Aorta (tissue), 5 donors: Measurements from ENCODE around the gene RCAN1. TPM values are rescaled to one million over a fixed set of nuclear protein-coding genes. Genes with fewer than 3 reads are reported as not detected.
"Not testable (repeated sequence)": the region's sequence is repeated elsewhere in the genome, so short reads cannot be mapped to it uniquely, and the experiment has no call there.

Experiments
- ATAC-seq: fragments of 200-7000 bp; cut with Tn5 transposase; one replicate; pipeline ENCODE4 v1.9.1; 2022; ENCODE audit warnings: moderate library complexity; ENCODE audit not compliant: low FRiP score
- DNase-seq, 2 donors: peaks; one replicate each; pipeline ENCODE4 v3.0.0-alpha.2; 2020
- H3K27ac ChIP-seq, 2 donors: one replicate each; pipeline ENCODE4 v1.5.1; 2013; ENCODE audit warnings: low read length in 2 of 2, mild to moderate bottlenecking in 2 of 2, moderate library complexity in 2 of 2, control low read depth in 1 of 2, inconsistent platforms in 1 of 2, low read depth in 1 of 2
- H3K27me3 ChIP-seq, 2 donors: one replicate each; pipeline ENCODE4 v1.6.1; 2013; ENCODE audit warnings: control low read depth in 1 of 2, low read length in 1 of 2, mild to moderate bottlenecking in 1 of 2, moderate library complexity in 1 of 2; ENCODE audit not compliant: insufficient read depth in 2 of 2, control insufficient read depth in 1 of 2
- H3K36me3 ChIP-seq, 2 donors: one replicate each; pipeline ENCODE4 v1.6.1; 2013; ENCODE audit warnings: control low read depth in 1 of 2, low read length in 1 of 2, mild to moderate bottlenecking in 1 of 2; ENCODE audit not compliant: insufficient read depth in 2 of 2, control insufficient read depth in 1 of 2
- H3K4me1 ChIP-seq, 2 donors: one replicate each; pipeline ENCODE4 v1.6.1; 2013; ENCODE audit warnings: low read length in 2 of 2, control low read depth in 1 of 2, mild to moderate bottlenecking in 1 of 2, moderate library complexity in 1 of 2; ENCODE audit not compliant: insufficient read depth in 2 of 2, control insufficient read depth in 1 of 2
- H3K4me3 ChIP-seq, 2 donors: one replicate each; pipeline ENCODE4 v1.5.1; 2013; ENCODE audit warnings: low read length in 2 of 2, control low read depth in 1 of 2, mild to moderate bottlenecking in 1 of 2
- H3K9me3 ChIP-seq: one replicate; pipeline ENCODE4 v1.6.1; 2013; ENCODE audit warnings: mild to moderate bottlenecking, low read length; ENCODE audit not compliant: control insufficient read depth
- WGBS, 2 donors: extraction: QIAGEN DNeasy Blood & Tissue Kit; methylation state at CpG; one replicate each; pipeline ENCODE4 v1.1.7; 2013; 5-methylcytosine and 5-hydroxymethylcytosine counted together
- intact Hi-C, 2 donors: fragments of 100-400 bp; cut with DNase I; formaldehyde crosslinking; loops; one replicate each; pipeline versions ENCODE4 v1.14.2 to v1.15.0; 2022
- polyA plus RNA-seq, 2 donors: library from polyadenylated mRNA; stranded (reverse); fragments of 200-250 nt; gene quantifications; one replicate each; pipeline ENCODE4 v1.2.3, GENCODE V29; 2013
- total RNA-seq, 2 donors: library from RNA; stranded (reverse); fragmentation: NEBNext Ultra II Directional; extraction: Animal tissue kit (Norgen Biotek cat#: 25700); gene quantifications; one replicate each; pipeline ENCODE4 v1.2.1, GENCODE V29; 2021
- donor health status: healthy with polysubstance abuse.
- donor health status: Bipolar disorder and iron deficiency.
- donor health status: DM: no; HTN: no; CAD: no.
- donor health status: DM: no; HTN: no; CAD: no.
- donor health status: DM: yes; HTN: yes; CAD: no.

Gene RCAN1
- total and polyA plus RNA-seq, 4 donors = 24.4 to 99.9 (median 40.5) TPM

DNA sequence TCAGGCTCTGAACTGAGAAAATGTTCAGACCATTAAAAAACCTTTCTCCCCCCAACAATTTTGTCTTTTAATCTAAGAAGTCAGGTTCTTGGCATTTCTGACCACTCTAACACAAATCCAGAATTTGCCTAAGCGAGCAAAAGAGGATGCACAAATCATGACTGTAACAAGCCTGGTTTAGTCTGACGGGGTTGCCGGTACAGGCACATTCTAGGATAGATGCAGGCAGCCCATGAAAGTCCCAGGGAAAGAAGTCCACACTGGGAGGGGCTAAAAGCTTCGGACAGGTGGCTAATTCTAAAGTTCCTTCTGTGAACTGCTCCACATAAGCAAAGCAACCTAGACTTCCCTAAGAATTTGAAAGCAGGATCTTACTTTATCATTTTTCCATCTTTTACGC, 54.9 kb downstream of the RCAN1 start:
- Histone ChIP-seq H3K9me3 (no peaks in the 10 kb centered on the region), H3K27me3 (no peaks in the 10 kb centered on the region), H3K36me3 (no peaks in the 10 kb centered on the region), H3K27ac (no peak overlapping the region), H3K4me3 (no peak overlapping the region), H3K4me1 (no peaks in the 10 kb centered on the region)
- DNase-seq = no peak
- ATAC-seq = no peak
- 91 to 93% methylated on average over 5 of the region's 5 CpGs for WGBS, 2 donors
- intact Hi-C loops = loop anchor here in 1 of 2 donors (5.0 kb wide), 1 partner anchor 38 kb away; no protein-coding TSS in a partner anchor

DNA sequence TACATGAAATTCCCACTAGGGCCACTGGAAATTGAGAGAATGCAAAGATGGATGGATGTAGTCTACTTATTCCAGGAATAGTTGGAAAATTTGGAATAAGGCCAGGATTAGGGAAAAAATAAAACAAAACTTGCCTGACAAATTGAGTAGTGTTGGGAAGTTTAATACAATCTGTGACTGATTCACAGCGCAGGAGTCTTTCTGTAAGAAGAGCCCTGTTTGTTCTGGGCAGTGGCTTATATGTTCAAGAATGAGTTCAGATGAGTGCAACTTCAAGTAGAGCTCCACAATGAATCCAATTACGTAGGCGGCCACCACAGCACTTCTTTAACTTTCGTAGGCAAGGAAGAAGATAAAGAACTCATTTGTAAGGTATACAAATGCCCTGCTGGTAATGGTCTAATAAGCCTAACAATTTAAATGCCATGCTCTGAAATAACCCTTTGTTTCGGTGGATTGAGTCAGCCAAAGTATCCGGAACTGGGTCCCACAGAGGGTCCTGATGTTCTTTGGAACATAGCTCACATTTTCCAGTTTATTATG, 55.8 kb downstream of the RCAN1 start:
- no peak for ATAC-seq
- intact Hi-C loops = no loop called here
- Histone ChIP-seq H3K9me3 (no peaks in the 10 kb centered on the region), H3K4me3 (no peak overlapping the region), H3K27ac (no peak overlapping the region), H3K36me3 (no peaks in the 10 kb centered on the region), H3K27me3 (no peaks in the 10 kb centered on the region), H3K4me1 (no peaks in the 10 kb centered on the region)
- DNase-seq = no peak
- WGBS, 2 donors = 70 to 79% methylated on average over 6 of the region's 6 CpGs

DNA sequence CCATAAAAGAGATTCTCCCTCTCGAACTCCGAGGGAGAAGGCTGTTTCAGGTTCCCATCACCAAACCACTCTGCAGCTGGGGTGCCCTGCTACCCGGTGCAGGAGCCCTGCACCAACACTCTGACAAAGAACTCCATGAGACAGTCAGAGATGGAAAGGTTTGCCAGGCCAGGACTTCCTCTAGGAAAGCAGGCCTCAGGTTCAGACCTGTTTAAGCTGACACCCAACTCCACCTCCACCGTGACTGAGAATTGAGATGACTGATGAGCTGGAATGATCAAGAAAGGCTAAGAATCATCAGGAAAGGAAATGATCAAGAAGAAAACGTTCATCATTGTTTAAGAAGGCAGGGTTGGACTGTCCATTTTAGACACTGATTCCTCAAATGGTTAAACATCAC, 56.7 kb downstream of the RCAN1 start:
- no peak for DNase-seq
- Histone ChIP-seq H3K27ac (no peak overlapping the region), H3K27me3 (no peaks in the 10 kb centered on the region), H3K4me1 (no peaks in the 10 kb centered on the region), H3K4me3 (no peak overlapping the region), H3K9me3 (no peaks in the 10 kb centered on the region), H3K36me3 (no peaks in the 10 kb centered on the region)
- WGBS, 2 donors = 88 to 92% methylated on average over 5 of the region's 5 CpGs
- no peak for ATAC-seq
- intact Hi-C loops = no loop called here

DNA sequence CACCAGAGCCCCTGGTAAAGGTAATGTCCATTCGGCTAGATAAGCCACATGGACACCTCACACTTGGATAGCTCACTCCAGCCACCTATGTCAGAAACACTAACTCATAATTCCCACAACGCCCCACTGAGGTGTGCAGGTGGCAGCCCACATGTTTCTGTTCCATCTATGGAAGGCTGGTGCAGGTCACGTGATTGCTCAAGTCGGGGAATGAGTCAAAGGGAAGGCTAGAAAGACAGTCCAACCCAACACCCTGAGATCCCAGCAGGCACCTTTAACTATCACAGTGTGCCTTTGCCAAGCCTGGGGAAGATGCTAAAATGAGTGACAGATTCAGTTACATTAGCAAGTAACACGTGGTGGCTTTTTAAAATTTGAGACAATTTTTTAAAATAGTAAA, 57.7 kb downstream of the RCAN1 start:
- no peak for DNase-seq
- intact Hi-C loops = no loop called here
- Histone ChIP-seq H3K9me3 (no peaks in the 10 kb centered on the region), H3K27ac (no peak overlapping the region), H3K4me1 (no peaks in the 10 kb centered on the region), H3K36me3 (no peaks in the 10 kb centered on the region), H3K27me3 (no peaks in the 10 kb centered on the region), H3K4me3 (no peak overlapping the region)
- 86 to 88% methylated on average over 5 of the region's 5 CpGs for WGBS, 2 donors
- no peak for ATAC-seq

DNA sequence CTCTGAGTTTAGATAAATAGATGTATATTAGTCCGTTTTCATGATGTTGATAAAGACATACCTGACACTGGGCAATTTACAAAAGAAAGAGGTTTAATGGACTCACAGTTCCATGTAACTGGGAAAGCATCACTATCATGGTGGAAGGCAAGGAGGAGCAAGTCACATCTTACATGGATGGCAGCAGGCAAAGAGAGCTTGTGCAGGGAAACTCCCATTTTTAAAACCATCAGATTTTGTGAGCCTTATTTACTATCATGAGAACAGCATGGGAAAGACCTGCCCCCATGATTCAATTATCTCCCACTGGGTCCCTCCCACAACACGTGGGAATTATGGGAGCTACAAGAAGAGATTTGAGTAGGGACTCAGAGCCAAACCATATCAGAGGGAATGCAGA, 60.2 kb downstream of the RCAN1 start:
- ATAC-seq, H3K4me3 ChIP-seq, intact Hi-C loops, DNase-seq, H3K9me3 ChIP-seq, H3K4me1 ChIP-seq, H3K27ac ChIP-seq, H3K27me3 ChIP-seq, H3K36me3 ChIP-seq: not testable (repeated sequence)
- 88 to 91% methylated on average over 2 of the region's 2 CpGs for WGBS, 2 donors

DNA sequence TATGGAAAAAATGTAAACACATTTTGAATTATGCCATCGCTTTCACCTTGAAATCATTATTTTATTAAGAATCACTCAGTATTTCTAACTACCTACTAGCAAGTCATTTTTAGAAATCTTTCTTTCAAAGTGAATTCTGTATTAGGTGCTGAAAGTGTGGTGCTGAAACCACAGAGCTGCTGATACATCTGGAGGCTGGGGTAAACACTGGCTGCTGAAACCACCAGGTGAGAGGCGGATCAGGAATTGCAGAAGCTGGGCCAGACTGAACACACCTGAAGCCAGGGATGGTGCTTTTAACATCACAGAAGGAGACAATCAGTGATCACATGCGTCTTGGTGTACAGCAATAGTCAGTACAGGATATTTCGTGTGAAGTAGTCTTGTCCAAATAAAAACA, 60.7 kb downstream of the RCAN1 start:
- Histone ChIP-seq H3K4me3 (no peak overlapping the region), H3K36me3 (no peaks in the 10 kb centered on the region), H3K27ac (no peak overlapping the region), H3K4me1 (no peaks in the 10 kb centered on the region), H3K9me3 (no peaks in the 10 kb centered on the region), H3K27me3 (no peaks in the 10 kb centered on the region)
- intact Hi-C loops = no loop called here
- 98% methylated on average over 4 of the region's 4 CpGs for WGBS, 2 donors
- no peak for DNase-seq
- ATAC-seq = no peak

DNA sequence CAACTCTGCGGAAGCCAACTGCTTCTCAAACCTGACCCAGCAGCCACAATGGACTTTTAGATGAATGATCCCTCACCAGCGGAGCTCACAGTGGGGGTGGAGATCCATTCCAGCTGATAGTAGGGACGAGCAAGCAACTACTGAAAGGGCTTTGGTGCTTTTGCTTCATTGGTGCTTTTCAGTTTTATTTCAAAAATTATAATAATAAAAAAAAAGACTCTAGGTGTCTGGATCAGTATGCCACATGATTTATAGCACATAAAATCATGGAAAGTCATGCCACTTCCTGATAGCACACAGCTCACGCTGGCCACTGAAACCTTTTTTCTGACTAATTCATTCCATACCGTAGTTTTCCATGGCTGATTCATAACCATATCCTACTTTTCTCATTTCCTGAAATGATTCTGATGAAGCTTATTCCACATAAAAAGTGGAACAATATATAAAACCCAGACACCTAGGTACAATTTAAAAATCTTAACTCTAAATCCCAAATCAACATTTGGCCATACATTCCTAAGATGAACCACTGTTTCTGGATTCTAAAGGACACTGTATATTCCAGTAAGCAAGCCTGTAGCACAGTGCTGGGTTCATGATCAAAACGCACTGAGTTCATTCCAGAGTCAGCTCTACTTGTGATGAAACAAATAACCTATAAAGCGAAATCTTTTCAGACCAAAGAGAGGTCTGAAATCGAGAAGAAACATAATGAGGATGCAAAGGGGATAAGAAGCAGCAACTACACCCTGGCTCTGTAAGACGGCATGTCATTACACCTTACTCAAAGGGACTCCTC, 61.6 kb downstream of the RCAN1 start:
- Histone ChIP-seq H3K9me3 (no peaks in the 10 kb centered on the region), H3K4me1 (no peaks in the 10 kb centered on the region), H3K4me3 (peak overlapping the region in 1 of 2 donors; percentile 20), H3K36me3 (no peaks in the 10 kb centered on the region), H3K27me3 (no peaks in the 10 kb centered on the region), H3K27ac (no peak overlapping the region)
- DNase-seq (no peak), ATAC-seq (no peak)
- intact Hi-C loops = no loop called here
- 48 to 55% methylated on average over 9 of the region's 9 CpGs for whole genome bisulfite sequencing, 2 donors

DNA sequence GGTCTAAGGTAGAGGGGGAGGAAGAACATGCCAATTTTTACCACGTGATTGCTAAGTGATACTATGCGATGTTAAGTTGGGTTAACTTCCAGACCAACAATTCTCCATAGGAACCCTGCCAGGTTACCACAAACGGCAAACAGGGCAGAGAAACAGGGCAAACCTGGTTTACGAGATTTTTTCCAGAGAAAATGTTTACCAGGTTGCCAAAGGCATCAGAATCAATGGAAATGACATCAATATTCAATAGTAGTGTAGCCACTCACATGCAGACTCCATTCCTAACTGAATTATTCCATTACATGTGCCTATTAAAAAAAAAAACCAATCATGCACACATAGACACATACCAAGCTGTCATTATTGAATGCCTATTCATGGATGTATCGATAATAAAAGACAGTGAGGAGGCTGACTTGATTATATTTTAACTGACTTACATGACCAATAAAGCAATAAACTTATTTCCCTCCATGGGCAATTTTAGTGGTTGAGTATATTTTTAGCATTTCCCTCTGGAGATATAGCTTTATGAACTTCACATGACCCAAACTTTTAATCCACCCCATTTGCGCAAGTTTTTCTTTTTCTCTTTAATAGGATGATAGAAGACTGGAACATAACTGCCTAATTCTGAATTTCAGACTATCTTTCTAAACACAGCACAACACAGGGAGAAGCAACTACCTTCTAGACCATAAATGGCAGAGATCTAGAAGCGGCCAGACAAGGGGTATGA, 62.4 kb downstream of the RCAN1 start:
- Histone ChIP-seq H3K4me1 (no peaks in the 10 kb centered on the region), H3K4me3 (no peak overlapping the region), H3K36me3 (no peaks in the 10 kb centered on the region), H3K9me3 (no peaks in the 10 kb centered on the region), H3K27ac (no peak overlapping the region), H3K27me3 (no peaks in the 10 kb centered on the region)
- DNase-seq (no peak), ATAC-seq (peak; percentile 33)
- intact Hi-C loops = no loop called here
- 58 to 66% methylated on average over 7 of the region's 7 CpGs for WGBS, 2 donors
